T-helper 1 cell treated with Interleukin-12 subunit alpha and Interleukin-12 subunit beta and Interleukin-4 antibody, amounts not matched to agents 30 μg/mL and 1 μg/mL, for 36 hours (primary cell): ENCODE data around the gene PRXL2A.

Experiments
- H3K27ac Mint-ChIP-seq: one replicate; pipeline ENCODE4 v1.8.0; 2021; ENCODE audit warnings: mild to moderate bottlenecking, mixed read lengths
- H3K27me3 Mint-ChIP-seq: one replicate; pipeline ENCODE4 v1.8.0; 2021; ENCODE audit warnings: low read depth, mixed read lengths
- H3K36me3 Mint-ChIP-seq: one replicate; pipeline ENCODE4 v1.8.0; 2021; ENCODE audit warnings: low read depth, mixed read lengths
- H3K4me1 Mint-ChIP-seq: one replicate; pipeline ENCODE4 v1.8.0; 2021; ENCODE audit warnings: low read depth, mixed read lengths
- H3K4me3 Mint-ChIP-seq: one replicate; pipeline ENCODE4 v1.8.0; 2021; ENCODE audit warnings: mild to moderate bottlenecking, moderate library complexity, mixed read lengths
- H3K9me3 Mint-ChIP-seq: one replicate; pipeline ENCODE4 v1.8.0; 2021; ENCODE audit warnings: mixed read lengths

Gene PRXL2A

DNA sequence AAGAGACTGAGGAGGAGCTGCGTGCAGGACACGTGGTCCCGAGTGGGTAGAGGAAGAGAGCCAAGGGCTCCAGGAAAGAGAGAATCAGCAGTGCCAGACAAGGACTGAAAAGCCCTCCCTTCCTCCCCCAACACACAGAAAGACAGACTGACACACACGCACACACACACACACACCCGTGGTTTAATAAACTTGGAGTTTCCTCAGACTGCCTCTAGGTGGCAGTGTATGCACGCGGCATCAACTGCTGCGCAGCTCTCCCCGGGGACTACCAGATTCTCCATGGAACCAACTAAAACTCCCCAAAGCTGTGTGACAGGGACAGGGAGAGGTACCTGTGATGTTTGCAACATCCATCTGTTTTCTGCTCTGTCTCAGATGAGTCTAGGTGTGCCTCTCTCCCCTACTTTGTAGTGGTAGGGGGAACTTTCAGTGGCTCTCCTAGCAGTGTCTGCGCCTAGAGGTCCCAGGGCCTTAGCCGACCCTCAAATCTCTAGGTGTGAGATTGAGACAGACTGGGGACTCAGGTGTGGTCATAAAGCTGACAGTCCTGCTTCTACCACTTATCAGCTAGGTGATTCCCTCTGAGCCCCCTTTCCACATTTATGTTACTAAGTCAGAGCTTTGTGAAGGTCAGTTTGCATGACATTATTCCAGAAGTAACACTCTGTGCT, 36.4 kb downstream of the PRXL2A start:
- Mint-ChIP-seq H3K27me3 (no peaks in the 10 kb centered on the region), H3K27ac (peak overlapping the region; percentile 65), H3K9me3 (no peaks in the 10 kb centered on the region), H3K36me3 (no peaks in the 10 kb centered on the region), H3K4me1 (peaks cover 33% of the 10 kb centered on the region), H3K4me3 (no peak overlapping the region)

DNA sequence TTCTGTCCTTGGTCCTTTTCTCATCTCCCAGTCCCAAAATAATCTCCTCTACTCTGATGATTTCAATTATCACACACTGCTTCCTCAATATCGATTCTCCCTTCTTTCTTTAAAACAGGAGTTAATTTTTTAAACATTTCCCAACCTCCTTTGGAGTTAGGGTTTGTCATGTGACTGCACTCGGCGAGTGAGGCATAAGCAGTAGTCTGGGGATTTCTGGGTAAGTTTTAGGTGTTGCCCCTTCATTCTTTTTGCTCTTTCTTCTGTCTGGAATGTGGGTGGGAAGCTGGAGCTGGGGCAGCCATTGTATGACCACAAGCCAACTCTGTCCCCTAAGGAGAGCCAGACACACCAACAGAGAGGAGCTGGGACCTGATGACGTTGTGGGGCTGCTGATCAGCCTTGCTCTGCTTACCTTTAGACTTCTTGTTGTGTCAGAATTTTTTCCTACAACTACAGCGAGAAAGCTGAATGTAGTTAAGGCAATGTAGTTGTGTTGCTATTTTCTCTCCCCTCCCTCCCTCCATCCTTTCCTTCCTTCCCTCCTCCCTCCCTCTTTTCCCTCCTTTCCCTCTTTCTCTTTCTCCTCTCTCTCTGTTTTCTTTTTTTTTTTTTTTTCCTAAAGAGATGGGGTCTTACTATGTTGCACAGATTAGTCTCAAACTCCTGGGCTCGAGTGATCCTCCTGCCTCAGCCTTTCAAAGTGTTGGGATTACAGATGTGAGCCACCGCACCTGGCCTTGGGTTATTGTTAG, 39.3 kb downstream of the PRXL2A start:
- H3K4me3 Mint-ChIP-seq = no peak overlapping the region
- no peaks in the 10 kb centered on the region for H3K27me3 Mint-ChIP-seq
- H3K36me3 Mint-ChIP-seq = no peaks in the 10 kb centered on the region
- H3K4me1 Mint-ChIP-seq = peaks cover 33% of the 10 kb centered on the region
- H3K27ac Mint-ChIP-seq = no peak overlapping the region
- H3K9me3 Mint-ChIP-seq = no peaks in the 10 kb centered on the region

DNA sequence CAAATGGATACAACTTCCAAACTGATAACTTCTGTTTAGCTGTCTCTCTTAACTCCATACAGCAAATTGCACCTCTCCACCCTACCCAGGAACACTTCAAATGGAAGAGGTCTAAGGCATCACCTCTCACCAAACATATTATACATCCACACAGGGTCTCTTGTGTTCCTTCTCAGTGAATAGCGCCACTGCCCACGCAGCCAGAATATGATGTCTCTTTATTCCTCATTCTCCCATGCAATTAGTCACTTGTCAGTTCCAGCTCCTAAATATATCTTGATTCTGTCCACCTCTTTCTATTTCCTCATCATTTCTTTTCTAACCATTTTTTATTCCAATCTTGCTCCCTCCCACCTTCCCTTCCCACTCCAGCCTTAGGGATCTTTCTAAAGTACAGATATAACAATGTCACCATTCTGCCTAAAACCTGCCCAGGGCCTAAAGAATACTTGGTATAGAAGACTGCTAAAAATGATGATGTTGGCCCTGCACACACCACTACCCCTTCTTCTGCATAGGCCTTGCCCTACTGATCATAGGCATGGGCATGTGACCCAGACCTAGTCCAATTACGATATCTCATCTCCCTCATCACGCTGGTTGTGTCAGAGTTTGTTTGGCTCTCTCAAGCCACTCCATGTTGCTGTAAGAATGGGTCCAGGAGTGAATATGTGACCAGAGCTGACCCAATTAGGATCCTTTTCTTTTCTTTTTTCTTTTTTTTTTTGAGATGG, 40.0 kb downstream of the PRXL2A start:
- Mint-ChIP-seq H3K9me3 (no peaks in the 10 kb centered on the region), H3K27ac (no peak overlapping the region), H3K36me3 (no peaks in the 10 kb centered on the region), H3K4me1 (peaks cover 31% of the 10 kb centered on the region), H3K27me3 (no peaks in the 10 kb centered on the region), H3K4me3 (no peak overlapping the region)

DNA sequence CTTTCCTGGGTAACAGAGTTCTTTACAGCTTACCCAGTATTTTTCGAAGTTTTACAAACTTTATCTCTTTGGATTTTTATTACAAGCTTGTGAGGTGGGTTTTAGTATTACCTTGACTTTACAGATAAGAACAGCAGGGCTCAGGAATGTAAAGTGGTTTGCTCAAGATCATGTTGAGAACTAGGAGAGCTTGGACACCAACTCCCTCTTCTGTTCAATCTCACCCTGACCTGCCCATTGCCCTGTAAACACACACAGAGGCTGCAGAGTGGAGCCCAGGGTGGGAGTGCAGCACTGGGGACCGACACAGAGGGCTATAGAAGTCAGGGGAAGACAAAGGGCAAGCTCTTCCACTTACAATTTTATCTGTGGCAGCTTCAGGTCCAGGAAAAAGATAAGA, 41.2 kb downstream of the PRXL2A start:
- Mint-ChIP-seq H3K4me3 (no peak overlapping the region), H3K4me1 (peaks cover 23% of the 10 kb centered on the region), H3K27me3 (no peaks in the 10 kb centered on the region), H3K36me3 (no peaks in the 10 kb centered on the region), H3K9me3 (no peaks in the 10 kb centered on the region), H3K27ac (no peak overlapping the region)

DNA sequence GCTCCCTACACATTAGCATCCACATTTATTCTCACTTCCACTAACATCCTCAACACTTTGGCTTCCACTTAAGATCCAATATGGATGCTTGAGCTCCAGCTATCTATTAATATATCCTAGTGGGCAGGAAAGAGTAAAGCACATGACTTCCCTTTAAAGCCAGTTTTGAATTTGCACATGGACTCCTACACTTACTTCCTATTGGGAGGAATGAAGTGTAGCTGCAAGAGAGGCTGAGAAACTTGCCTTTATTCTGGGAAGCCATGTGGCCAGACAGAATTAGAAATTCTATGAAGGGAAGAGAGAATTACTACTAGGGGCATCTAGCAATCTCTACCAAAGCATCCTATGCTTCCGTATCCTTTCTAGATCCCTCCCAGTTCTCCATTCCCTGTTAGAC, 42.8 kb downstream of the PRXL2A start:
- H3K9me3 Mint-ChIP-seq = no peaks in the 10 kb centered on the region
- no peaks in the 10 kb centered on the region for H3K27me3 Mint-ChIP-seq
- no peak overlapping the region for H3K4me3 Mint-ChIP-seq
- no peak overlapping the region for H3K27ac Mint-ChIP-seq
- H3K36me3 Mint-ChIP-seq = peaks cover 8% of the 10 kb centered on the region
- peaks cover 21% of the 10 kb centered on the region for H3K4me1 Mint-ChIP-seq

DNA sequence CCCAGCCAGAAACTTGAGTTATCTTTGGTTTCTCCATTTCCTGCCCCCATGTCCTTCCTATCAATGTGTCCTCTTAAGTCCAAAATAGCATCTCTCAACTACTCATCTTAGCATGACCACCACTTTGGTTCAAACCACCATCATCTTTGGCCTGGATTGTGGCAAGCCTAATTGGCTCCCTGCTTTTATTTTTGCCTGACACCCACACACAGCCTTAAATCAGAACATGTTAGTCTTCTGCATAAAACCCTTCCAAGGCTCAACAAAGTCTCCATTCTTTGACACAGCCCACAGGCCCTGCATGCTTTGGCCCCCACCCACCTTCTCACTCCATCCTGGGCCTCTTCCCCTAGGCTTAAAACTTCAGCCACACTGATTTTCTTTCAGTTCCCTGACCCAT, 43.7 kb downstream of the PRXL2A start:
- Mint-ChIP-seq H3K4me1 (peaks cover 20% of the 10 kb centered on the region), H3K27ac (no peak overlapping the region), H3K4me3 (no peak overlapping the region), H3K9me3 (no peaks in the 10 kb centered on the region), H3K27me3 (no peaks in the 10 kb centered on the region), H3K36me3 (peaks cover 10% of the 10 kb centered on the region)

DNA sequence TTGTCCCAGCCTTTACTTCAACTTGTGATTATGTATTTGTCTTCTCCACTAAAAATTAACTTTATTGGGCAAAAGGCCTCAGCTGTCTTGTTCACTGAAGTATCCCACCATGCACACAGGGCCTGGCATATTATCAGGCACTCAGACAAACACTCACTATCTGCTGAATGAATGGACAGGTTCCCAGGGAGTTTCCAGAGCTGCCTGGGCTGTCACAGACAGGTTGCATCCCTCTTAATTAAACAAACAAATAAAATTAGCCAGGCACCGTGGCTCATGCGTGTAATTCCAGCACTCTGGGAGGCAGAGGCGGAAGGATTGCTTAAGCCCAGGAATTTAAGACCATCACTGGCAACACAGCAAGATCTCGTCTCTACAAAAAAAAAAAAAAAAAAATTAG, 44.3 kb downstream of the PRXL2A start:
- H3K4me1 Mint-ChIP-seq = peaks cover 24% of the 10 kb centered on the region
- no peaks in the 10 kb centered on the region for H3K9me3 Mint-ChIP-seq
- no peak overlapping the region for H3K4me3 Mint-ChIP-seq
- no peaks in the 10 kb centered on the region for H3K27me3 Mint-ChIP-seq
- H3K27ac Mint-ChIP-seq = no peak overlapping the region
- H3K36me3 Mint-ChIP-seq = peaks cover 13% of the 10 kb centered on the region

DNA sequence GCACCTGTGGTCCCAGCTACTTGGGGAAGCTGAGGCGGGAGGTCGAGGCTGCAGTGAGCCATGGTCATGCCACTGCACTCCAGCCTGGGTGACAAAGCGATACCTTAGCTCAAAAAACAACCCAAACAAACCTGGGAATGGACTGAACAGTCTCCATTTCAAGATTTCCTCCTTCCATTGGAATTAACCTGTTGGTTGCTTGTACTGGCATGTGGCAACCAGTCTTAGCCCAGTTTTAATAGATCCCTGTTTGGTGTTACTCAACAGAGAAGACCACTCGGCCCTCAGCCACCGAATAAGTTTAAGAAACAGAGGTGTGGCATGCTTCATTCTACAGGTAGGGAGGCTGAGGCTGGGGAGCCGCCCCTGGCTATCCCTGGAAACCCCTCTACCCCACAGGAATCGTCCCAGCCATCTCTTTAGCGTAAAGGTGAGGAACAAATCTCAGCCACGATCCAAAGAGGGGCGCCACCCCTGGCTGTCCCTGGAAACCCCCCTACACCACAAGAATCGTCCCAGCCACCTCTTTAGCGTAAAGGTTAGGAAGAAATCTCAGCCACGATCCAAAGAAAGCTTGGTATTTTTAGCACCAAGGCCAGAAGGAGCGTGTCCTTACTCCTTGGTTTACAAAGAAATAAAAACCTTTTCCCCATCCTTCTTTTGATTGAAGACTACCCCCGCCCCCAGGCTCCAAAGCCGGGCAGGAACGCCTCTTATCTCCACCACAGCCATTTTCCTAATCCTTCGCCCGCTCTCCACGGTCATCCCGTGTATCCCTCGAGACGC, 44.9 kb downstream of the PRXL2A start:
- H3K4me1 Mint-ChIP-seq = peaks cover 30% of the 10 kb centered on the region
- H3K4me3 Mint-ChIP-seq = peak overlapping the region; percentile 77
- peak overlapping the region; percentile 23 for H3K27ac Mint-ChIP-seq
- no peaks in the 10 kb centered on the region for H3K27me3 Mint-ChIP-seq
- H3K9me3 Mint-ChIP-seq = no peaks in the 10 kb centered on the region
- H3K36me3 Mint-ChIP-seq = peaks cover 19% of the 10 kb centered on the region

DNA sequence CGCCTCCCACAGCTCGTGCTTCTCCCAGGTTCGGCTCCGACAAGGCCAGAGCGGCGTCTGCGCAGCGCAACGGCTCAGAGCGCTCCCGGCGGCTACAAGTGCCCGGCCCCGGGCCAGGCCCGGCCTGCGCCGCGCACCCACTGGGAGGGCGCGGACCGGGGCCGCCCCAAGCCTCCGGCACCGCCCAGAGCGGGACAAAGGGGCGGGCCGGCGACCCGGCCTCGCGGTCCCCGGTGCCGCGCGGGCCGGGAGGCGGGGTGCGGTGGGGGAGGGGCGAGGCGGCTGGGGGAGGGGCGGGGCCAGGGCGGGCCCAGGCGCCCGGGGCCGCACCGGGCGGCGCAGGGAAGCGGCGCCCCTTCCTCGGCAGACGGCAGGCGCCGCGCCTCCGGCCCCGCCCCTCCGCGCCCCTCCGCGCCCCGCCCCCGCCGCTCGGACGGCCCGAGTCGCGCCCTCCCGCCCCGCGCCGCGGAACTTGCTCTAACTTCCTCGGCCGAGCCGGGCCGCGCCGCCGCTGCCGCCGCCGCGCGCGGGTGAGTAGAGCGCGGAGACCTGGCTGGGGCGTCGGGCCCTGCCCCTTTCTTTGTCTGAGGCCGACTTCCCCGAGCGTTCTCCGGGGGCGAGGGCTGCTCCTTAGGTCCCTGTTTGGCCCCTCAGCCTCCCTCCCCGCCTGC, 45.6 kb downstream of the PRXL2A start, which contains the start of gene TSPAN14:
Gene TSPAN14 (plus strand): TSS at position 469 of the 671 bp plus-strand sequence. CDS start 34,924 bp downstream, outside the sequence.
- peak within 1 kb of the TSS; percentile 98 for H3K4me3 Mint-ChIP-seq
- peaks cover 37% of the 10 kb centered on the region for H3K4me1 Mint-ChIP-seq
- peak within 1 kb of the TSS; percentile 87 for H3K27ac Mint-ChIP-seq
- H3K27me3 Mint-ChIP-seq = no peaks in the 10 kb centered on the region
- H3K9me3 Mint-ChIP-seq = no peaks in the 10 kb centered on the region
- peaks cover 26% of the 10 kb centered on the region for H3K36me3 Mint-ChIP-seq

DNA sequence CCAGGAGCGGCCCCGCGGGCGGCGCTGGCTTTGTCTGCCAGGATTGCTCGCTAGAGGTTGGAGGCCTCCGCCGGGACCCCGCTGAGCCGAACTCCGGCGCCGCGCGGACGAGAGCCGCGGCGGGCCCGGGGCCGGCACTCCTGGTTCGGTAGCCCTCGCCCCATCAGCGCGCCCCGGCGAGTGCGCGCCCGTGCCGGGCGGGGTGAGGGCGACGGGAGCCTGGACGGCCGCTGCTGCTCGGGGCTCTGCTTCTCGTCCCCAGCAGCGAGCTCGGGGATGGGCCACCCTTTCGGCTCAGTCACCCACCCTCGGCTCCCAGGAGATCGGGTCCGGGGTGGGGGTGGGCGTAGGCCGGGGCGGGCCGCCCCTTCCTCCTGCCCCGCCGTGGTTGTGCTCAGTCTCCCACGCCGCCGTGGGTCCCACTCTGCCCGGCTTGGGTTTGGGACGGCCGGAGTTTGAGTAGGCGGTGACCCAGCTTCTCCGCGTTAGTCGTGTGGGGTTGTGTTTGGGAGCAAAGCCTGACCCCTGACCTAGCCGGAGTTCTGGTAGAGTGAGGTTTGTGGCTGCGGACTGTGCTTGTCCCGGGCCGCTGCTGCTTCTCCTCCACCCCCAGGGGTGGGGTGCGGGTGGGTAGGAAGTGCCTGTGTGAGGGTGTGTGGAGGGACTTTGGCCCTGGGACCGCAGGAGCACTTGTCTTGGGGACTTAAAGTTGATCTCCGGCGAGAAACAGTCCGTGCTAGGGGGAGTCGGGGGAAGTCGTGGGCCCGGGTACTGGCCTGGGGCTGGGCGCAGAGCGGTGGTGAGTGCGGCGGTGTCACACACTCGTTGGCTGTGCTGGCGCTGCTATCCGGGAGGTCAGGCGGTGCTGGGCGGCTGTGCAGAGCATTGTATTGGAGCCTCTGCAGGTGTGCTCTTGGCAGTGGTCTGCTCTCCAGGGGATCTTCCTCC, 46.4 kb downstream of the PRXL2A start:
- H3K4me1 Mint-ChIP-seq = peaks cover 39% of the 10 kb centered on the region
- H3K27ac Mint-ChIP-seq = peak overlapping the region; percentile 87
- H3K36me3 Mint-ChIP-seq = peaks cover 28% of the 10 kb centered on the region
- H3K27me3 Mint-ChIP-seq = no peaks in the 10 kb centered on the region
- no peaks in the 10 kb centered on the region for H3K9me3 Mint-ChIP-seq
- peak overlapping the region; percentile 98 for H3K4me3 Mint-ChIP-seq

DNA sequence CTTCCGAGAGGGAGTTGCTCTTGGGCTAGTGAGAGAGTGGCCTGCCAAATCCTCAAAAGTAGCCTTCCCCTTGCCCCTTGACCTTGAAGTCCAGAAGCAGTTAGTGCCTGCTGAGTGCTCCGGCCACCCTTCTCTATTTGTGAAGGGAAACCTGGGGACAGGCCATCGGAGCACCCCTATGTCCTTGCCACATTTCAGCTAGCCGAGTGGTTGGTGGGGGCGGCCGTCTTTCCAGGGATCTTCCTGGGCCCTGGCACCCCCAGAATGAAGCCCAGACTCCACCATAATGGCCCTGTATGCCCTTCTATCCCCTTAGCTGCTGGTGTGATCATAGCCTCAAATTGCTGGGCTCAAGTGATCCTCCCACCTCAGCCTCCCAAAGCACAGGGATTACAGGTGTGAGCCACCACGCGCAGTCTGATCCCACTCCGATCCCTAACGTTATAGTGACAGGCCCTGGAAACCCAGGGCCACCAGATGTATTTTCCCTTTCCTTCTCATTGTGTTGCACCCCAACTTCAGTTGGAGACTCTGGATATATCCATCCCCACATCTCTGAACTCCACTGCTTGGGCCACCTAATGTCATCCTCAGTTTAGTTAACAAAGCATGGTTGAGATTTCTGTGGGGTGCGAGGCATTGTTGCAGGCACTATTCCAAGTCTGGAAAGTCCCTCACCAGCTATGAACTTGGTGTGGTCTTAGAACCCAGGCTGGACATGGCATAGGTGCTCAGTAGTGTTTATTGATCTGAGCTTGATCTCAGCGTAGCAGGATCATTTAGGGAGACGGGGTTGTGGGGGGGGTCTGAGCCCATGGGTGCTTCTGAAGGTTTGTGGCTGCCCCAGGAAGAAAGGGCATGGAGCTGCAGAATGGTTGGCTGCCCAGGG, 47.4 kb downstream of the PRXL2A start:
- H3K4me3 Mint-ChIP-seq = peak overlapping the region; percentile 98
- H3K9me3 Mint-ChIP-seq = no peaks in the 10 kb centered on the region
- H3K27ac Mint-ChIP-seq = peak overlapping the region; percentile 87
- peaks cover 32% of the 10 kb centered on the region for H3K36me3 Mint-ChIP-seq
- H3K27me3 Mint-ChIP-seq = no peaks in the 10 kb centered on the region
- peaks cover 48% of the 10 kb centered on the region for H3K4me1 Mint-ChIP-seq

DNA sequence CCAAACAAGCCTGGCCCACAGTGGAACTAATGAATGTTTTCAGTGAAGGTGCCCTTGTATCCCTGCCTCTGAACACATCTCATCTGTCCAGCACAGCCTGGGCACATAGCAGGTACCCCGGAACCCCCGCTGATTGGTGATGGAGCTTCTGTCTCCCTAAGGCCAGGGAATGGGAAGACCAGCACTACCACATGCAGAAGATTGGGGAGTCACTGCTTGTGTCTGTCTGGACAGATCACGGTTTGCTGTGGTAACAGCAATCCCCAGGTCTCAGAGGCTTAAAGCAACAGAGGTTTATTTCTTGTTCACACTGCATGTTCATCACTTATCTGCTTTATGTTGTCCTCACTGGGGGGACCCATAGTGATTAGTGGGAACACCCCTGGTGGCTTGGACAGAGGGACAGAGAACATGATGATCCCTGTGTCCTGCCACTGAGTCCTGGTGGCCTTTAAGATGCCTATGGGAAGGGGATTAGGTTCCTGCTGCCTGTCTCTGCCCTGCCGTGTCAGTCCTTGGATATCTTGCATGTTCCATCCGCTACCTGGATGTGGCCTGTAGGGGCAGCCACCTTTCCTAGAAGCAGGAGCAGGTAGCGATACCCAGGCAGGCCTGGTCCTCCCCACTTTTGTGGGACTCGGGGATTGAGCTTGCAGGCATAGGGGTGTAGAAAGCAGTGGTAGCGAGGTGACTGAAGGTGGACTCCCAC, 49.4 kb downstream of the PRXL2A start:
- Mint-ChIP-seq H3K4me1 (peaks cover 66% of the 10 kb centered on the region), H3K27me3 (no peaks in the 10 kb centered on the region), H3K9me3 (no peaks in the 10 kb centered on the region), H3K4me3 (peak overlapping the region; percentile 98), H3K36me3 (peaks cover 47% of the 10 kb centered on the region), H3K27ac (peak overlapping the region; percentile 87)
